Neural crest cell (in vitro differentiated cells): Measurements from ENCODE around the gene APOC1. TPM values are rescaled to one million over a fixed set of nuclear protein-coding genes. Genes with fewer than 3 reads are reported as not detected.

Experiments
- DNase-seq: peaks from one replicate; pipeline ENCODE4 v3.0.0; 2021; ENCODE audit warnings: low read depth, mixed read lengths, low spot score
- H3K27ac Mint-ChIP-seq: one replicate; pipeline ENCODE4 v1.8.0; 2021; ENCODE audit warnings: mild to moderate bottlenecking, mixed read lengths; ENCODE audit not compliant: unreplicated experiment
- H3K27me3 Mint-ChIP-seq: 2 replicates; pipeline ENCODE4 v1.8.0; 2021; ENCODE audit warnings: low read depth, mild to moderate bottlenecking, mixed read lengths
- H3K36me3 Mint-ChIP-seq: 2 replicates; pipeline ENCODE4 v1.8.0; 2021; ENCODE audit warnings: low read depth, mild to moderate bottlenecking, mixed read lengths
- H3K4me1 Mint-ChIP-seq: 2 replicates; pipeline ENCODE4 v1.8.0; 2021; ENCODE audit warnings: mixed read lengths
- H3K4me3 Mint-ChIP-seq: one replicate; pipeline ENCODE4 v1.8.0; 2021; ENCODE audit warnings: mild to moderate bottlenecking, mixed read lengths
- H3K9me3 Mint-ChIP-seq: 2 replicates; pipeline ENCODE4 v1.8.0; 2021; ENCODE audit warnings: mixed read lengths
- CTCF ChIP-seq: fragments of 200-600 bp; sonication (generic); conservative IDR thresholded peaks from 2 replicates; pipeline ENCODE4 v1.5.0; 2021; ENCODE audit warnings: antibody characterized with exemption, mild to moderate bottlenecking
- total RNA-seq: library from RNA; stranded (reverse); gene quantifications from 2 replicates; pipeline ENCODE4 v1.2.1, GENCODE V29; 2021

The APOC1 gene
- total RNA-seq, 1 donor from 2014 or later = 24.9 TPM

- Mint-ChIP-seq H3K4me3 (no peak overlapping the region), H3K4me1 (peaks cover 9% of the 10 kb centered on the region), H3K9me3 (no peaks in the 10 kb centered on the region), H3K36me3 (no peaks in the 10 kb centered on the region), H3K27me3 (no peaks in the 10 kb centered on the region), H3K27ac (peak overlapping the region; percentile 92)
- TF ChIP-seq CTCF = no peak
- no peak for DNase-seq
These were observed 32.7 kb downstream of the APOC1 start for GRCh38 chr19:44947041-44947581.

GRCh38 chr19:44948237-44948636 lies 33.8 kb downstream of the APOC1 start:
- H3K27me3 Mint-ChIP-seq = no peaks in the 10 kb centered on the region
- no peak for DNase-seq
- no peak overlapping the region for H3K4me3 Mint-ChIP-seq
- no peaks in the 10 kb centered on the region for H3K9me3 Mint-ChIP-seq
- no peak for TF ChIP-seq CTCF
- H3K27ac Mint-ChIP-seq = no peak overlapping the region
- peaks cover 9% of the 10 kb centered on the region for H3K4me1 Mint-ChIP-seq
- no peaks in the 10 kb centered on the region for H3K36me3 Mint-ChIP-seq

GRCh38 chr19:44948763-44949374 lies 34.5 kb downstream of the APOC1 start:
- TF ChIP-seq CTCF = no peak
- H3K4me1 Mint-ChIP-seq = peaks cover 10% of the 10 kb centered on the region
- H3K27ac Mint-ChIP-seq = no peak overlapping the region
- H3K36me3 Mint-ChIP-seq = no peaks in the 10 kb centered on the region
- no peak for DNase-seq
- H3K4me3 Mint-ChIP-seq = no peak overlapping the region
- H3K9me3 Mint-ChIP-seq = no peaks in the 10 kb centered on the region
- no peaks in the 10 kb centered on the region for H3K27me3 Mint-ChIP-seq

- H3K4me3 Mint-ChIP-seq = no peak overlapping the region
- no peaks in the 10 kb centered on the region for H3K27me3 Mint-ChIP-seq
- peaks cover 13% of the 10 kb centered on the region for H3K4me1 Mint-ChIP-seq
- H3K27ac Mint-ChIP-seq = no peak overlapping the region
- H3K9me3 Mint-ChIP-seq = no peaks in the 10 kb centered on the region
- no peaks in the 10 kb centered on the region for H3K36me3 Mint-ChIP-seq
- no peak for DNase-seq
- TF ChIP-seq CTCF = no peak
These were observed 35.1 kb downstream of the APOC1 start for GRCh38 chr19:44949550-44949949.

- Mint-ChIP-seq H3K4me1 (peaks cover 29% of the 10 kb centered on the region), H3K27ac (peak overlapping the region; percentile 43), H3K27me3 (peaks cover 2% of the 10 kb centered on the region), H3K36me3 (no peaks in the 10 kb centered on the region), H3K4me3 (peak overlapping the region; percentile 76), H3K9me3 (no peaks in the 10 kb centered on the region)
- peak; percentile 64 for DNase-seq
- peak; percentile 92 for TF ChIP-seq CTCF
These were observed 37.1 kb downstream of the APOC1 start for GRCh38 chr19:44951179-44952159.
